GM23338 (cell line): ENCODE data around the gene MRS2.
"Not testable (repeated sequence)": the region's sequence is repeated elsewhere in the genome, so short reads cannot be mapped to it uniquely, and the experiment has no call there.

Experiments
- CREB1 ChIP-seq: fragments of 250-450 bp; sonication (Bioruptor Pico); IDR thresholded peaks from 2 replicates; pipeline ENCODE4 v1.5.0; 2020; ENCODE audit warnings: low read depth, mild to moderate bottlenecking, moderate library complexity
- EZH2 ChIP-seq: fragments of 200-600 bp; sonication (generic); IDR thresholded peaks from one replicate; pipeline ENCODE4 v1.8.0; 2017; ENCODE audit warnings: antibody characterized with exemption, mild to moderate bottlenecking, low read depth; ENCODE audit not compliant: unreplicated experiment
- EZH2phosphoT487 ChIP-seq: fragments of 200-600 bp; sonication (generic); IDR thresholded peaks from one replicate; pipeline ENCODE4 v1.8.1; 2018; ENCODE audit warnings: antibody characterized with exemption; ENCODE audit not compliant: unreplicated experiment
- JUNB ChIP-seq: IDR thresholded peaks from one replicate; pipeline ENCODE4 v1.6.1; 2016; ENCODE audit warnings: antibody characterized with exemption; ENCODE audit not compliant: unreplicated experiment
- NANOG ChIP-seq: IDR thresholded peaks from 2 replicates; pipeline ENCODE4 v1.6.1; 2016; ENCODE audit warnings: antibody characterized with exemption, borderline replicate concordance
- POLR2AphosphoS5 ChIP-seq: IDR thresholded peaks from 2 replicates; pipeline ENCODE4 v1.6.1; 2016; ENCODE audit warnings: antibody characterized with exemption, low read depth
- STAT1 ChIP-seq: IDR thresholded peaks from one replicate; pipeline ENCODE4 v1.6.1; 2016; ENCODE audit warnings: antibody characterized with exemption; ENCODE audit not compliant: unreplicated experiment
- ZNF114 ChIP-seq: fragments of 250-450 bp; sonication (Bioruptor Pico); IDR thresholded peaks from 2 replicates; pipeline ENCODE4 v1.5.0; 2020; ENCODE audit warnings: mild to moderate bottlenecking, moderate library complexity
- ZNF331 ChIP-seq: fragments of 250-450 bp; sonication (Bioruptor Pico); IDR thresholded peaks from 2 replicates; pipeline ENCODE4 v1.5.0; 2020; ENCODE audit warnings: low read depth, mild to moderate bottlenecking, moderate library complexity
- TF ChIP-seq, protein P1 (sequence below), 2 experiments: fragments of 200-600 bp in 1 of 2; sonication (generic) in 1 of 2; conservative IDR thresholded peaks; 2 replicates each; pipeline versions ENCODE4 v1.5.1 to v1.6.1; 2016 to 2017; ENCODE audit warnings: antibody characterized with exemption in 2 of 2, low read depth in 2 of 2, mild to moderate bottlenecking in 2 of 2, moderate library complexity in 1 of 2
- TF ChIP-seq, protein P2 (sequence below): IDR thresholded peaks from one replicate; pipeline ENCODE4 v1.6.1; 2018; ENCODE audit warnings: antibody characterized with exemption; ENCODE audit not compliant: unreplicated experiment
- TF ChIP-seq, protein P3 (sequence below): IDR thresholded peaks from 2 replicates; pipeline ENCODE4 v1.6.1; 2016; ENCODE audit warnings: antibody characterized with exemption

DNA sequence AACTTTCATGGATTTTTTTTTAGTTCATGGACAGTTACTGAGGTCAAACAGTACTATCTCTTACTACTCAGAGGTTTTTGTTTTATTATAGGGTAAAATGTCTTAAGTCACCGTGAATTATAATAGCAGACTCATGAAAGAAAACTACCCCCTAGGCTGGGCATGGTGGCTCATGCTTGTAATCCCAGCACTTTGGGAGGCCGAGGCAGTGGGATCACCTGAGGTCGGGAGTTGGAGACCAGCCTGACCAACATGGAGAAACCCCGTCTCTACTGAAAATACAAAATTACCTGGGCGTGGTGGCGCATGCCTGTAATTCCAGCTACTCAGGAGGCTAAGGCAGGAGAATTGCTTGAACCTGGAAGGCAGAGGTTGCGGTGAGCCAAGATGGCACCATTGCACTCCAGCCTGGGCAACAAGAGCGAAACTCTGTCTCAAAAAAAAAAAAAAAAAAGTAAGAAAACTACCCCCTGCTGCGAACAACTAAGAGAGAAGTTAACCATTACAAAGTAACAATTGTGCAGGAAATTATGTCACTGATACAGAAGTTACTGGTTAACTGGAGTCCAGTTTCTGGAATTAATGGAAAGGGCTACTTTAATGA, 19.7 kb upstream of the MRS2 start:
- TF ChIP-seq, protein P1, sequence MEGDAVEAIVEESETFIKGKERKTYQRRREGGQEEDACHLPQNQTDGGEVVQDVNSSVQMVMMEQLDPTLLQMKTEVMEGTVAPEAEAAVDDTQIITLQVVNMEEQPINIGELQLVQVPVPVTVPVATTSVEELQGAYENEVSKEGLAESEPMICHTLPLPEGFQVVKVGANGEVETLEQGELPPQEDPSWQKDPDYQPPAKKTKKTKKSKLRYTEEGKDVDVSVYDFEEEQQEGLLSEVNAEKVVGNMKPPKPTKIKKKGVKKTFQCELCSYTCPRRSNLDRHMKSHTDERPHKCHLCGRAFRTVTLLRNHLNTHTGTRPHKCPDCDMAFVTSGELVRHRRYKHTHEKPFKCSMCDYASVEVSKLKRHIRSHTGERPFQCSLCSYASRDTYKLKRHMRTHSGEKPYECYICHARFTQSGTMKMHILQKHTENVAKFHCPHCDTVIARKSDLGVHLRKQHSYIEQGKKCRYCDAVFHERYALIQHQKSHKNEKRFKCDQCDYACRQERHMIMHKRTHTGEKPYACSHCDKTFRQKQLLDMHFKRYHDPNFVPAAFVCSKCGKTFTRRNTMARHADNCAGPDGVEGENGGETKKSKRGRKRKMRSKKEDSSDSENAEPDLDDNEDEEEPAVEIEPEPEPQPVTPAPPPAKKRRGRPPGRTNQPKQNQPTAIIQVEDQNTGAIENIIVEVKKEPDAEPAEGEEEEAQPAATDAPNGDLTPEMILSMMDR (conservative IDR thresholded peaks at IDR 0.05; ENCODE audit: low read depth in 2 of 2): not testable (repeated sequence)
- TF ChIP-seq CREB1 (CRISPR knock-in tag); EZH2phosphoT487; POLR2AphosphoS5; EZH2; JUNB; ZNF331 (CRISPR knock-in tag); NANOG; ZNF114 (CRISPR knock-in tag); STAT1: not testable (repeated sequence)
- TF ChIP-seq, protein P2, sequence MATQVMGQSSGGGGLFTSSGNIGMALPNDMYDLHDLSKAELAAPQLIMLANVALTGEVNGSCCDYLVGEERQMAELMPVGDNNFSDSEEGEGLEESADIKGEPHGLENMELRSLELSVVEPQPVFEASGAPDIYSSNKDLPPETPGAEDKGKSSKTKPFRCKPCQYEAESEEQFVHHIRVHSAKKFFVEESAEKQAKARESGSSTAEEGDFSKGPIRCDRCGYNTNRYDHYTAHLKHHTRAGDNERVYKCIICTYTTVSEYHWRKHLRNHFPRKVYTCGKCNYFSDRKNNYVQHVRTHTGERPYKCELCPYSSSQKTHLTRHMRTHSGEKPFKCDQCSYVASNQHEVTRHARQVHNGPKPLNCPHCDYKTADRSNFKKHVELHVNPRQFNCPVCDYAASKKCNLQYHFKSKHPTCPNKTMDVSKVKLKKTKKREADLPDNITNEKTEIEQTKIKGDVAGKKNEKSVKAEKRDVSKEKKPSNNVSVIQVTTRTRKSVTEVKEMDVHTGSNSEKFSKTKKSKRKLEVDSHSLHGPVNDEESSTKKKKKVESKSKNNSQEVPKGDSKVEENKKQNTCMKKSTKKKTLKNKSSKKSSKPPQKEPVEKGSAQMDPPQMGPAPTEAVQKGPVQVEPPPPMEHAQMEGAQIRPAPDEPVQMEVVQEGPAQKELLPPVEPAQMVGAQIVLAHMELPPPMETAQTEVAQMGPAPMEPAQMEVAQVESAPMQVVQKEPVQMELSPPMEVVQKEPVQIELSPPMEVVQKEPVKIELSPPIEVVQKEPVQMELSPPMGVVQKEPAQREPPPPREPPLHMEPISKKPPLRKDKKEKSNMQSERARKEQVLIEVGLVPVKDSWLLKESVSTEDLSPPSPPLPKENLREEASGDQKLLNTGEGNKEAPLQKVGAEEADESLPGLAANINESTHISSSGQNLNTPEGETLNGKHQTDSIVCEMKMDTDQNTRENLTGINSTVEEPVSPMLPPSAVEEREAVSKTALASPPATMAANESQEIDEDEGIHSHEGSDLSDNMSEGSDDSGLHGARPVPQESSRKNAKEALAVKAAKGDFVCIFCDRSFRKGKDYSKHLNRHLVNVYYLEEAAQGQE: not testable (repeated sequence)
- TF ChIP-seq, protein P3, sequence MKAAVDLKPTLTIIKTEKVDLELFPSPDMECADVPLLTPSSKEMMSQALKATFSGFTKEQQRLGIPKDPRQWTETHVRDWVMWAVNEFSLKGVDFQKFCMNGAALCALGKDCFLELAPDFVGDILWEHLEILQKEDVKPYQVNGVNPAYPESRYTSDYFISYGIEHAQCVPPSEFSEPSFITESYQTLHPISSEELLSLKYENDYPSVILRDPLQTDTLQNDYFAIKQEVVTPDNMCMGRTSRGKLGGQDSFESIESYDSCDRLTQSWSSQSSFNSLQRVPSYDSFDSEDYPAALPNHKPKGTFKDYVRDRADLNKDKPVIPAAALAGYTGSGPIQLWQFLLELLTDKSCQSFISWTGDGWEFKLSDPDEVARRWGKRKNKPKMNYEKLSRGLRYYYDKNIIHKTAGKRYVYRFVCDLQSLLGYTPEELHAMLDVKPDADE: not testable (repeated sequence)
